Activated CD8-positive, alpha-beta memory T cell treated with anti-CD3 and anti-CD28 coated beads for 48 hours (primary cell): ENCODE measurements around the gene GPHN.
"Not testable (repeated sequence)": the region's sequence is repeated elsewhere in the genome, so short reads cannot be mapped to it uniquely, and the experiment has no call there.

ENCODE experiments used
- DNase-seq, 3 experiments: peaks; one replicate each; pipeline ENCODE4 v3.0.0-alpha.2; 2020; ENCODE audit warnings: low read depth in 2 of 3, low spot score in 2 of 3

GPHN gene

DNA sequence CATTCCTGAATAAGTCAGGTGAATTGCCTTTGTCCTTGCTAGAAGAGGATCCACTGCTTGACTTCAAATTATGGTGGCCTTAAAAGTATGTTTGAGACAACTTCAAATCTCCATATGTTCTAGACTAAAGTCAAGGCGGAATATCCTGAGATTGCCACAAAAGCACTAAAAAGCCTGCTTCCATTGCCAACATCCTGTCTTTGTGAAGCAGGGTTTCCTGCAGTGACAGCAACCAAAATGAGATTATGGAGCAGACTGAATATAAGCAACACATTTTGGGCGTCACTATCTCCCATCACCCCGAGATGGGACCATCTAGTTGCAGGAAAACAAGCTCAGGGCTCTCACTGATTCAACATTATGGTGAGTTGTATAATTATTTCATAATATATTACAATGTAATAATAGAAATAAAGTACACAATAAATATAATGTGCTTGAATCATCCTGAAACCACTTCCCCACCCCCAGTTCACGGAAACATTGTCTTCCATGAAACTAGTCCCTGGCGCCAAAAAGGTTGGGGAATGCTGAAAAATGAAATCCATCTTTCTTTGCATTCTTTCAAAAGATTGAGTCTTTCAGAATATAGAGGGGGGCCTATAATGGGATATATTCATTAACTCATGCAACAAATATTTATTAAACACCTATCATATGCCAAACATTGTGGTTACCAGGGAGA is 143.7 kb downstream of the GPHN start:
- no peak for DNase-seq

DNA sequence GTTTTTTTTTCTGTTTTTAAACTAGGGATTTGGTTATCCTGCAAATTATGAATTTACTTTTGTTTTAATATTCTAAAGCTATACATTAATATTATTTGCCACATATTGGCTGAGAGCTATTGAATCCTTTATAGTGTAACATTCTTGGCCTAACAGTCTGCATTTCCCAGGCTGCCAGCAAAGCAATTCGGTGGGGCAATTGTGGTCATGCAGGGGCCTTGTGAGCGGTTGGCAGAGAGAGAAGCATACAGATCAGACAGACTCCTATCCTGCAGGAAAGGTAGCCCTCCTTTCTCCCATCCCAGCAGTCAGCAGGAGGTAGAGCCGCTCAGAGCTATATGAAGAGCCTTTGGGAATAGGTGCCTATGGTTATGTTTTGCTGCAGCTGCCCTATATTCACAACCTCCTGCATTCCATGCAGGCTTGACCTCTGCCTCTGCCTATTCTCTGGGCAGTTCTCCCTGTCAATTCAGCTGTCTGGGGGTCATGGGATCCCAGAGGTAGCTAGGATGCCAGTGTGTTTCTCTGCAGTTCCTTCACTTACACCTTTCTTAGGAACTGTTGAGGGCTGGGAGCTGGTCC is 144.7 kb downstream of the GPHN start:
- DNase-seq, result no peak

- no peak for DNase-seq
Observed at GRCh38 chr14:66657780-66658179, 149.8 kb downstream of the GPHN start.

DNA sequence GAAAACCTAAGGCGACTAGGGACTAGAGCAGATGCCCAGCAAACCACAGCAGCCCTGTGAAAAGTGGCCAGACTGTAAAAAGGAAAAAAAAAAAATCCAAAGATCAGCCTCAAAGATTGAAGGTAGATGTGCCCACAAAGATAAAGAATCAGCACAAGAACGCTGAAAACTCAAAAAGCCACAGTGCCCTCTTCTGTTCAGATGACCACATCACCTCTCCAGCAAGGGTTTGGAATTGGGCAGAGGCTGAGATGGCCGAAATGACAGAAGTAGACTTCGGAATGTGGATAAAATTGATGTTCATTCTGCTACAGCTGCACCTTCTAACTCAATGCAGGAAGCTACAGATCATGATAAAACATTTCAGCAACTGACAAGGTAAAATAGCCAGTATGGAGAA is 154.4 kb downstream of the GPHN start:
- no peak for DNase-seq

DNA sequence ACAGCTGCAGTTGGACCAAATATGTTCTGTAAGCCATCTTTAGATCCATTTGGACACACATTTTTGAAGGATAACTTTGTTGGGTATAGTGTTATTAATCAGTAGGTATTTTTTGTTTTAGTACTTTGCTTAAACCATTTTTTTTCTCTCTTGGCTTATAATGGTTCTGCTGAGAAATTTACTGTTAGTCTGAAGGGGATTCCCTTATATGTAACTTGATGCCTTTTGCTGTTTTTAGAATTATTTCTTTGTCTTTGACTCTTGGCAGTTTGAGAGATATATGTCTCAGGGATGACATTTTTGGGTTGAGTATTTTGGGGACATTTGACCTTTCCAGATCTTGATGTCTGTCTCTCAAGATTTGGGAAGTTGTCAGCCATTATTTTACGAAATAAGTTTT is 169.8 kb downstream of the GPHN start:
- DNase-seq, result no peak

DNA sequence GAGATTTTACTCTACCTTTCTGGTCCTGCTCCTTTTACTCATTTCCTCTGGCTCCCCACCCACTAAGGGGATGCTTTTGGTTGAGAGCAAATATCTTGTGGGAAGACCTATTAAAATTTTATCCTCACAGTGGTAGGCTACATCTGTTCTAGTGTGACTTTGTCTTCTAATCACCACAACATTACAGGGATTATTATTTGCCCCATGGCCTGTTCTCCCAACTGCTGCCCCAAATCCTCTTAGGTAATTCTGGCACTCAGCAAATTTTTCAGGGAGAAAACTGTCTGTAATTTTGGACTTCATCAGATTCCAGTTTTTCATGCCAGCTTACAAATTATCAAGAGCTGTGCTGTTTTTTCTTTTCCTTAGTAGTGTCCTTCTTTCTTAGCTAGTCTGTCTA is 172.3 kb downstream of the GPHN start:
- DNase-seq, result no peak

- no peak for DNase-seq
Observed at GRCh38 chr14:66696326-66696725, 188.4 kb downstream of the GPHN start.

- DNase-seq, result no peak
Observed at GRCh38 chr14:66698503-66698902, 190.6 kb downstream of the GPHN start.

DNA sequence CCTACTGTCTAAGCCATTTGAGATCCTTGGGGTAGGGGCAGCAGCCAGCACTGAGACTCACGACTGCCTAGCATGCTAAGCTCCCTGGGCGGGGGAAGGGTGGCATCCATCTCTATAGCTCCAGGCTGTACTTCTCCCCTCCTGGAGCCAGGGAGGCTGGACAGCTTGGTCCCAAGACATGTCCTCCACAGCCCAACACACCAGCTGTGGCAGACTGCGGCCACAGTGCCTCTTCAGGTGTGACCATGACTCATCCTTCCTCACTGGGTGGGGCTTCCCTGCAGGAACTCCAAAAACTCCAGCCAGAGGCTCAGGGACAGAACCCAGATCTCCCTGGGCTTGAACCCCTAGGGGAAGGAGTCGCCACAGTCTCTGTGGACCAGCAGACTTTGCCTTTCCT is 193.9 kb downstream of the GPHN start:
- no peak for DNase-seq

DNA sequence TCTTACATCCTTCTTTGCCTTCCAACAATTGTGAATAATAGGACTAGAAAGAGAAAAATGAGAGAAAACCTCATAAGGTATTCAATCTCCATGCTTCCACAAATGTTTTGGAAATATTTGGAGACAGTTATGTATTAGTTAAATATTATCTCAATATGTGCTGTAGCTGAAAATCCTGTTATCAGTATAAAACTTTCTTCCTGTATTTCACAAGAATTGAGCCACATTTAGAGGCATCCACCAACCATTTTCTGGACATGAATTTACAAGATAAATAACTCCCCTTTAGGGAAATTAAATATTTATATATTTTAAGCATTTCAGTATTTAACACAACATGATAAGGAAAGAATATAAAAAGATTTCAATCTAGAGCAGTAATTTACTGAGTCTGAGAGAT is 200.3 kb downstream of the GPHN start:
- DNase-seq, result no peak

- no peak for DNase-seq
Observed at GRCh38 chr14:66709291-66709690, 201.3 kb downstream of the GPHN start.

GRCh38 chr14:66714291-66714690 is 206.3 kb downstream of the GPHN start:
- DNase-seq, result not testable (repeated sequence)

- DNase-seq, result not testable (repeated sequence)
Observed at GRCh38 chr14:66715313-66715712, 207.4 kb downstream of the GPHN start.

GRCh38 chr14:66716227-66716626 is 208.3 kb downstream of the GPHN start:
- DNase-seq, result no peak

DNA sequence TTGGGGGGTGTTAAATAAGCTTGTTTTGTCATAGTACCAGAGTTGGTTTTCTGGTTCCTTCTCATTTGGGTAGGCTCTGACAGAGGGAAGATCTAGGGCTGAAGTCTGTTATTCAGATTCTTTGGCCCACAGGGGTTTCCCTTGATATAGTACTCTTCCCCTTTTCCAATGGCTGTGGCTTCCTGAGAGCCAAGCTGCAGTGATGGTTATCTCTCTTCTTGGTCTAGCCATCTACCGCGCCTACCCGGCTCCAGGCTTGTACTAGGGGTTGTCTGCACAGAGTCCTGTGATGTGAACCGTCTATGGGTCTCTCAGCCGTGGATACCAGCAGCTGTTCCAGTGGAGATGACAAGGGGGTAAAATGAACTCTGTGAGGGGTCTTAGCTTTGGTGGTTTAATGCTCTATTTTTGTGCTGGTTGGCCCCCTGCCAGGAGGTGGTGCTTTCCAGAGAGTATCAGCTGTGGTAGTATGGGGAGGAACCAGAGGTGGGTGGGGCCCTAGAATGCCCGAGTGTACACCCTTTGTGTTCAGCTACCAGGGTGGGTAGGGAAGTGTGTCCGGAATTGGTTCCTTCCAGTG is 209.7 kb downstream of the GPHN start:
- no peak for DNase-seq

DNA sequence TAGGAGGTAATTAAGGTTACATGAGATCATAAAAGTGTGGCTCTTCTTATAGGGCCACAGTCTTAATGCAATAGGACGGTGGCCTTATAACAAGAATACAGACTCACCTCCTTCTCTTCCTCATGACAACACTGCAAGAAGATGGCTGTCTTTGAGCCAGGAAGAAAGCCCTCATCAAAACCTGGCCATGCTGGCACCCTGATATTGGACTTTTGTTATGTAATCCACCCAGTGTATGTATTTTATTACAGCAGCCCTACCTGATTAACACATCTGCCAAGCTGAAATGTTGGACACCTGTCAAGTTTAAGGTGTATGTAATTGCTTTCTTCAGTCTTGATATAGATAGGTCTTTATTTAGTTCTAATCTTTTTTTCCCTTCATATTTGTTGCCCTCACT is 217.0 kb downstream of the GPHN start:
- no peak for DNase-seq

GRCh38 chr14:66731298-66731697 is 223.4 kb downstream of the GPHN start:
- DNase-seq, result not testable (repeated sequence)

GRCh38 chr14:66735853-66736252 is 227.9 kb downstream of the GPHN start:
- DNase-seq, result no peak

DNA sequence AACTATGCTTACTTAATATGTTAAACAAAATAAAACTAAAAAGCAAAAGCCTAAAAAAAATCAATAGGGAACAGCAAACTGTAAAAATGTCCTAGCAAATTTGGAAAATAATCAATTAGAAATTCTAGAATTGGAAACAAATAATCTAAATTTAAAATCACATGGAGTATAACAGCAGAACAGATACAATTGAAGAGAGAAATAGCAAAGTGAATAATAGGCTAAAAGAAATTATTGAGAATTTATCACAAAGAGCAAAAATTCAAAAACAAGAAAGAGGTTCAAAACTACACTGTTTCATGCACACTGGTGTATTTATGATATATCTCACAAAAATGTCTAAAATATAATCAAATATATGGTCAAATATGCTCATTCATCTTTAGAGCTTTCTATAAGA is 231.9 kb downstream of the GPHN start:
- no peak for DNase-seq

- no peak for DNase-seq
Observed at GRCh38 chr14:66745078-66745477, 237.1 kb downstream of the GPHN start.

GRCh38 chr14:66746316-66747006 is 238.5 kb downstream of the GPHN start:
- no peak for DNase-seq

DNA sequence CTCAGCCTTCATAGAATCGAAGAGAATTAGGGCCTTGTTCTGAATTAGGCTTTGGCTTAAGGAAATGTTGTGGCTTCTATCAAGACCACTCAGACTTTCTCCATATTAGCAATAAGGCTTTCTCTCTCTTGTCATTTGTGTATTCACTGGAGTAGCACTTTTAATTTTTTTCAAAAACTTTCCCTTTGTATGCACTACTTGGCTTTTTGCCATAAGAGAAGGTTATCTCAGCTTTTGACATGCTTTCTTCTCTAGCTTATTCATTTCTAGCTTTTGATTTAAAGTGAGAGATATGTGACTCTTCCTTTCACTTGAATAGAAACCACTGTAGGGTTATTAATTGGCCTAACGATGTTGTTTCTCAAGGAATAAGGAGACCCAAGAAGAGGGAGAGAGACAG is 244.2 kb downstream of the GPHN start:
- DNase-seq, result no peak
